Thoracic aorta (tissue), 2 donors: Measurements from ENCODE around the gene PSMD2. TPM values are rescaled to one million over a fixed set of nuclear protein-coding genes. Genes with fewer than 3 reads are reported as not detected.

Source experiments
- ATAC-seq: fragments of 150-250 bp; one replicate; pipeline ENCODE4 v1.8.0; 2017; ENCODE audit warnings: low read depth; ENCODE audit not compliant: insufficient number of reproducible peaks, low FRiP score
- DNase-seq: peaks from one replicate; pipeline ENCODE4 v3.0.0-alpha.2; 2020; ENCODE audit warnings: low spot score
- H3K27ac ChIP-seq, 2 donors: fragments of 200-600 bp; sonication (generic); 1 replicate in 1 of 2; 2 replicates in 1 of 2; pipeline ENCODE4 v1.5.1; 2016; ENCODE audit warnings: mild to moderate bottlenecking in 2 of 2, moderate library complexity in 2 of 2
- H3K27me3 ChIP-seq: fragments of 200-600 bp; sonication (generic); replicated peaks from 2 replicates; pipeline ENCODE4 v1.6.0; 2016; ENCODE audit warnings: mild to moderate bottlenecking; ENCODE audit not compliant: insufficient read depth
- H3K36me3 ChIP-seq: fragments of 200-600 bp; sonication (generic); one replicate; pipeline ENCODE4 v1.5.1; 2016
- H3K4me1 ChIP-seq, 2 donors: fragments of 200-600 bp; sonication (generic); 1 replicate in 1 of 2; 2 replicates in 1 of 2; pipeline versions ENCODE4 v1.5.1 to v1.6.0; 2016; ENCODE audit warnings: low read depth in 2 of 2, mild to moderate bottlenecking in 1 of 2; ENCODE audit not compliant: control insufficient read depth in 1 of 2
- H3K4me3 ChIP-seq: fragments of 200-600 bp; sonication (generic); 2 replicates; pipeline ENCODE4 v1.5.1; 2016; ENCODE audit warnings: mild to moderate bottlenecking
- H3K9me3 ChIP-seq: fragments of 200-600 bp; sonication (generic); 2 replicates; pipeline ENCODE4 v1.5.1; 2016
- CTCF ChIP-seq: fragments of 200-600 bp; sonication (generic); IDR thresholded peaks from one replicate; pipeline ENCODE4 v1.5.1; 2019; ENCODE audit warnings: antibody characterized with exemption
- total RNA-seq, 2 donors: library from RNA; depleted of rRNA; stranded (reverse); fragments of >200 nt; gene quantifications; one replicate each; pipeline versions ENCODE4 v1.1.0 to v1.2.3, GENCODE V29; 2016

Gene PSMD2
- total RNA-seq, 2 donors from 2014 or later, result 160 to 213 TPM

DNA sequence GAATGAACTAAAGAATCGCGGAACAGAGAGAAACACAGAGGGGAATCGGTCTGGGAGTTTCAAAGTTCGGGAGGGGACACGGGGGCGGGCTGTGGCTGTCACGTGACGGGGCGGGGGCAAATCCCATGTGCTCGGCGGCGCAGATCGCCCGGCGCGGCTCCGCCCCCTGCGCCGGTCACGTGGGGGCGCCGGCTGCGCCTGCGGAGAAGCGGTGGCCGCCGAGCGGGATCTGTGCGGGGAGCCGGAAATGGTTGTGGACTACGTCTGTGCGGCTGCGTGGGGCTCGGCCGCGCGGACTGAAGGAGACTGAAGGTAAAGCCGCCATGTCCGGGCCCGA, 15.3 kb downstream of the PSMD2 start, which contains the start of gene EIF4G1:
Gene EIF4G1, plus strand, starts transcription at position 244 of the 337 bp plus-strand sequence. CDS start 1,191 bp downstream, outside the sequence.
- Histone ChIP-seq H3K9me3 (no peaks in the 10 kb centered on the region), H3K27ac (peak within 1 kb of the TSS; percentile 97 to 100), H3K4me1 (peaks cover 38 to 41% of the 10 kb centered on the region in 2 donors), H3K4me3 (peak within 1 kb of the TSS; percentile 99), H3K36me3 (no peaks in the 10 kb centered on the region), H3K27me3 (no peaks in the 10 kb centered on the region)
- DNase-seq (peak; percentile 80), ATAC-seq (peak; percentile 87)
- no peak for TF ChIP-seq CTCF

DNA sequence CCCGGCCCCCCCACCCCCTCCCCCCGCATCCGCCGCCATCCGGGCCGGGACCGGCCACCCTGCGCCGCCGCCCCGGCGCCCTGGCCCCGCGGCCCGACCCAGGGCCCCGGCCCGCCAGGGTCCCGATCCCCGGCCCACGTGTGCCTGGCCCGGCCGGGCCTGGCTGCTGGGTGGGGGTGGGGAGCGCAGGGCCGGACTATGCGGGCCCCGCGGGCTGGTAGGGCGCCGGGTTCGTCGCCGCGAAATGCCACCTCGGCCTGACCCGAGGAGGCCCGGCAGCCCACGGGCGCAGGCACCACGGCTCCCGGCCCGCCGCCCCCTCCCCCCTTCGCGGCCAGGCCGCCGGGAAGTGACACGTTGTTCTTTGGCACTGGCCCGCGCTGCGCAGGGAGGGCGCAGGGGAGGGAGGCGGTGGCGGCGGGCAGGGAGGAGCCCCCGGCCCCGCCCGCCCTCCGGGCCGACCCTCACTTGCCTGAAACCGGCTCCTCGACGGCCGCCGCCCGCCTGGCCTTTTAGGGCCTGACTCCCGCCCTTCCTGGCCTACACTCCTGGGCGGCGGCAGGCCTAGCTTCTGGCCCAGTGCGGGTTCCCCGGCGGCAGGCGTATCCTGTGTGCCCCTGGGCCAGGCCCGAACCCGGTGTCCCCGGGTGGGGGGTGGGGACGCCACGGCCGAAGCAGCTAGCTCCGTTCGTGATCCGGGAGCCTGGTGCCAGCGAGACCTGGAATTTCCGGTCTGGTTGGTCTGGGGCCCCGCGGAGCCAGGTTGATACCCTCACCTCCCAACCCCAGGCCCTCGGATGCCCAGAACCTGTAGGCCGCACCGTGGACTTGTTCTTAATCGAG, 15.9 kb downstream of the PSMD2 start:
- peak overlapping the region; percentile 97 to 100 for H3K27ac ChIP-seq
- DNase-seq (peak; percentile 55), ATAC-seq (peak; percentile 33)
- H3K27me3 ChIP-seq, result no peaks in the 10 kb centered on the region
- H3K4me3 ChIP-seq, result peak overlapping the region; percentile 99
- H3K36me3 ChIP-seq, result no peaks in the 10 kb centered on the region
- H3K9me3 ChIP-seq, result no peaks in the 10 kb centered on the region
- peaks cover 42 to 45% of the 10 kb centered on the region in 2 donors for H3K4me1 ChIP-seq
- no peak for TF ChIP-seq CTCF

DNA sequence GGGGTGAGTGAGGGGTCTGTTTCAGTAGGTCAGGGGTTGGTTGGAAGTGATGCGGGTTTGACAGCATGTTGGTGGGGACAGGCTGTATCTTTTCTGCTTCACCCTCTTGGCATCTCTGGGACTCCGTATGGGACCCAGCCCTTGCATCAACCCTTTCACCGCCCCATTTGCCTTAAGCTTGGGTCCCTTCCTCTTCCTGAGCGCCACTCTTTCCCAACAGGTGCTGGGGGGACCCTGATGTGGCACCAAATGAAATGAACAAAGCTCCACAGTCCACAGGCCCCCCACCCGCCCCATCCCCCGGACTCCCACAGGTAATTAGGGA, 16.5 kb downstream of the PSMD2 start:
- H3K4me3 ChIP-seq, result peak overlapping the region; percentile 99
- TF ChIP-seq CTCF, result no peak
- peaks cover under 1% of the 10 kb centered on the region for H3K36me3 ChIP-seq
- H3K9me3 ChIP-seq, result no peaks in the 10 kb centered on the region
- no peak for DNase-seq
- ATAC-seq, result no peak
- H3K4me1 ChIP-seq, result peaks cover 47 to 50% of the 10 kb centered on the region in 2 donors
- H3K27ac ChIP-seq, result peak overlapping the region; percentile 97 to 100
- H3K27me3 ChIP-seq, result no peaks in the 10 kb centered on the region

DNA sequence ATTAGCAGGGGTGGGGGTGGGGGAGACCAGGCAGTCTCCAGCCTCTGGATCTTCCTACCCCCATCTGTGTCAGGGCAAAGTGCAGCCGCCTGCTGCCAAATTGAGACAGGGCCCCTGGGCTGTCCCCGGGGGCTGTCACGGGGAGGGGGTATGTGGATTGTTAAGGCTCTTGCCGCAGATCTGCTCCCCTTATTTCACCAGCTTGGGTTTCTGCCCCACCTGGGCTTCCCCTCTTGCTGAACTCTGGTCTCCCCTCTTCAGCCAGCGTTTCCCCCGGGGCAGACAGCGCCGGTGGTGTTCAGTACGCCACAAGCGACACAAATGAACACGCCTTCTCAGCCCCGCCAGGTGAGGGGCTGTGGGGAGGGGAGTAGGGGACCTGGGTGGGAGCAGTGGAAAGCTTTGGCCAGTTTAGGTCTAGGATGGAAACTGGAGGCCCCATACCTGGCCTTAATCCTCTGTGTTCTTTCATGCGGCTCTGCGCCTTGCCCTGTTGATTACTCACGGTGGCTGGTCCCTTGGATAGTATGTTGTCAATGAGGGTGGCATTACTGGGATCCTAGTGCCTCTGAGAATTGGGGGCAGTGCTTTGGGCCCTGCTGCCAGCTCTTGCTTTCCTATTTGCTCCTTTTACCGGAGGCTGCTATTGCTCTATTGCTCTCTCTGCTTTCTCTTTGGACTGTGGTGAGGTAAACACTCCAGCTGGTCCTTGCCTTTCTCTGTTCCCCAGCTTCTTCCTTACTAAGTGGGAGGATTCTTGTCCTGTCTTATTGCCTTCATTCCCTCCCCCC, 17.0 kb downstream of the PSMD2 start:
- no peak for TF ChIP-seq CTCF
- Histone ChIP-seq H3K27ac (peak overlapping the region; percentile 97 to 100), H3K4me1 (peaks cover 50 to 56% of the 10 kb centered on the region in 2 donors), H3K27me3 (no peaks in the 10 kb centered on the region), H3K4me3 (peak overlapping the region; percentile 99), H3K36me3 (peaks cover 6% of the 10 kb centered on the region), H3K9me3 (no peaks in the 10 kb centered on the region)
- ATAC-seq, result no peak
- no peak for DNase-seq

DNA sequence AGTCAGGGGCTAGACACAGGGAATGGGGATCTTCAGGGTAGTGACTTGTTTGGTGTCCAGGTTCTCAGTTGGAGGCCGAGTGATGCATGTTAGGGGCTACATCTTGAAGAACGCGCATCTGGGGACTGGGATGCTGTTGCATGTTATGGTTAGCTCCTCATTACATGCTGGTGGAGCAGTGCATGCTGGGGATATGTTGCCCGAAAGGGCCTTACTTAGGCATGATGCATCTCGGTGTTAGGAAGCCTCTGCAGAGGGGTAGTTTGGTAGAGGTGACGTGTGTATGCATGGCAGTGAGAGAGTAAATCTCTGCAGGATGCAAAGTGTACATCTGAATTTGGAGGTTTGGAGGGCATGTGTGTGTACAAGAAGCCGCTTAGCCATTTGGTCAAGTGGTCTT, 17.8 kb downstream of the PSMD2 start:
- peaks cover 50 to 60% of the 10 kb centered on the region in 2 donors for H3K4me1 ChIP-seq
- ATAC-seq (no peak), DNase-seq (no peak)
- H3K4me3 ChIP-seq, result peak overlapping the region; percentile 99
- H3K9me3 ChIP-seq, result no peaks in the 10 kb centered on the region
- H3K27ac ChIP-seq, result peak overlapping the region; percentile 97 to 100
- no peaks in the 10 kb centered on the region for H3K27me3 ChIP-seq
- peaks cover 14% of the 10 kb centered on the region for H3K36me3 ChIP-seq
- no peak for TF ChIP-seq CTCF
